Right lobe of liver (tissue), 4 donors: ENCODE results near the gene POT1.

ENCODE experiments used
- POLR2A ChIP-seq: fragments of 450-650 bp; IDR thresholded peaks from one replicate; pipeline ENCODE4 v1.6.1; 2017; ENCODE audit warnings: antibody characterized with exemption, mild to moderate bottlenecking
- TF ChIP-seq, protein P1 (sequence below), 4 donors: fragments of 200-600 bp in 3 of 4; fragments of 450-650 bp in 1 of 4; IDR thresholded peaks; one replicate each; pipeline versions ENCODE4 v1.5.1 to v1.8.0; 2016 to 2022; ENCODE audit warnings: antibody characterized with exemption in 4 of 4, mild to moderate bottlenecking in 2 of 4
- donor health status: DM: no; HTN: no; CAD: no.
- donor health status: DM: no; HTN: no; CAD: no.
- donor health status: DM: no; HTN: yes; CAD: no.

- TF ChIP-seq POLR2A: no peak
- TF ChIP-seq, protein P1, sequence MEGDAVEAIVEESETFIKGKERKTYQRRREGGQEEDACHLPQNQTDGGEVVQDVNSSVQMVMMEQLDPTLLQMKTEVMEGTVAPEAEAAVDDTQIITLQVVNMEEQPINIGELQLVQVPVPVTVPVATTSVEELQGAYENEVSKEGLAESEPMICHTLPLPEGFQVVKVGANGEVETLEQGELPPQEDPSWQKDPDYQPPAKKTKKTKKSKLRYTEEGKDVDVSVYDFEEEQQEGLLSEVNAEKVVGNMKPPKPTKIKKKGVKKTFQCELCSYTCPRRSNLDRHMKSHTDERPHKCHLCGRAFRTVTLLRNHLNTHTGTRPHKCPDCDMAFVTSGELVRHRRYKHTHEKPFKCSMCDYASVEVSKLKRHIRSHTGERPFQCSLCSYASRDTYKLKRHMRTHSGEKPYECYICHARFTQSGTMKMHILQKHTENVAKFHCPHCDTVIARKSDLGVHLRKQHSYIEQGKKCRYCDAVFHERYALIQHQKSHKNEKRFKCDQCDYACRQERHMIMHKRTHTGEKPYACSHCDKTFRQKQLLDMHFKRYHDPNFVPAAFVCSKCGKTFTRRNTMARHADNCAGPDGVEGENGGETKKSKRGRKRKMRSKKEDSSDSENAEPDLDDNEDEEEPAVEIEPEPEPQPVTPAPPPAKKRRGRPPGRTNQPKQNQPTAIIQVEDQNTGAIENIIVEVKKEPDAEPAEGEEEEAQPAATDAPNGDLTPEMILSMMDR (IDR thresholded peaks at IDR 0.05): no peak
These were observed 35.9 kb upstream of the POT1 start for GRCh38 chr7:124965553-124965952.
